ENCODE measurements around the gene SNPH.

SNPH gene

DNA sequence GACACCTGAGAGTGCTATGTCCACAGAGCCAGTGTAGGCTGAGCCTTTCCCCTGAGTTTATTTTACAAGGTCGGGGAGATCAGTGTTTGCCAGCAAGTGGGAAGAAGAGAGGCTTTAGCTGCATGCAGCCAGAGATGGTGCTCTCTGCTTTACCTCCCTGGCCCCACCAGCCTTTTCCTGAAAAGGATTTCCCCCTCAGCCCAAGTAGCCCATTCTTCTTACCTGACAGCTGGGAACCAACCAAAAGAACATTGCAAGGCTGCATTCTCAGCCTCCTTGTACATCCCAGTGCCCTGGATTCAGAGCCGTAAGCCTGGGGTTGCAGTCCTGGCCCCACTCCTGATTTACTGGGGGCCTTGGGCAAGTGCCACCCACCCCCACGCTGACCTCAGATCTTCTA, 16.9 kb downstream of the SNPH start:
- H3K27me3 ChIP-seq (ENCODE audit: insufficient read depth, low read length, poor library complexity, severe bottlenecking), result no peaks in the 10 kb centered on the region
- no peaks in the 10 kb centered on the region for H3K9me2 ChIP-seq (replicated peaks; ENCODE audit: low read depth, low read length)
- no peaks in the 10 kb centered on the region for H4K20me1 ChIP-seq (ENCODE audit: insufficient read depth, low read length, poor library complexity, severe bottlenecking)
- no peaks in the 10 kb centered on the region for H3K36me3 ChIP-seq (ENCODE audit: insufficient read depth, low read length)
- H3K4me3 ChIP-seq (ENCODE audit: low read length, poor library complexity, severe bottlenecking), result no peak overlapping the region
- no peaks in the 10 kb centered on the region for H3K4me1 ChIP-seq (ENCODE audit: insufficient read depth, low read length, poor library complexity, severe bottlenecking)
- H3K79me2 ChIP-seq (ENCODE audit: insufficient read depth, low read length), result no peaks in the 10 kb centered on the region
- H2AFZ ChIP-seq (ENCODE audit: low read length), result no peak overlapping the region
- no peaks in the 10 kb centered on the region for H3K9me3 ChIP-seq (ENCODE audit: insufficient read depth, low read depth, low read length)
- no peak overlapping the region for H3K9ac ChIP-seq (ENCODE audit: low read depth, low read length, poor library complexity, severe bottlenecking)
- no peaks in the 10 kb centered on the region for H3F3A ChIP-seq (ENCODE audit: low read depth)
- TF ChIP-seq, protein P1, sequence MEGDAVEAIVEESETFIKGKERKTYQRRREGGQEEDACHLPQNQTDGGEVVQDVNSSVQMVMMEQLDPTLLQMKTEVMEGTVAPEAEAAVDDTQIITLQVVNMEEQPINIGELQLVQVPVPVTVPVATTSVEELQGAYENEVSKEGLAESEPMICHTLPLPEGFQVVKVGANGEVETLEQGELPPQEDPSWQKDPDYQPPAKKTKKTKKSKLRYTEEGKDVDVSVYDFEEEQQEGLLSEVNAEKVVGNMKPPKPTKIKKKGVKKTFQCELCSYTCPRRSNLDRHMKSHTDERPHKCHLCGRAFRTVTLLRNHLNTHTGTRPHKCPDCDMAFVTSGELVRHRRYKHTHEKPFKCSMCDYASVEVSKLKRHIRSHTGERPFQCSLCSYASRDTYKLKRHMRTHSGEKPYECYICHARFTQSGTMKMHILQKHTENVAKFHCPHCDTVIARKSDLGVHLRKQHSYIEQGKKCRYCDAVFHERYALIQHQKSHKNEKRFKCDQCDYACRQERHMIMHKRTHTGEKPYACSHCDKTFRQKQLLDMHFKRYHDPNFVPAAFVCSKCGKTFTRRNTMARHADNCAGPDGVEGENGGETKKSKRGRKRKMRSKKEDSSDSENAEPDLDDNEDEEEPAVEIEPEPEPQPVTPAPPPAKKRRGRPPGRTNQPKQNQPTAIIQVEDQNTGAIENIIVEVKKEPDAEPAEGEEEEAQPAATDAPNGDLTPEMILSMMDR (conservative IDR thresholded peaks at IDR 0.05; ENCODE audit: low read length), result no peak
- no peak for TF ChIP-seq EZH2phosphoT487 (IDR thresholded peaks at IDR 0.05; ENCODE audit: borderline replicate concordance)
- H3K4me2 ChIP-seq (ENCODE audit: low read depth, low read length, poor library complexity, severe bottlenecking), result no peak overlapping the region

DNA sequence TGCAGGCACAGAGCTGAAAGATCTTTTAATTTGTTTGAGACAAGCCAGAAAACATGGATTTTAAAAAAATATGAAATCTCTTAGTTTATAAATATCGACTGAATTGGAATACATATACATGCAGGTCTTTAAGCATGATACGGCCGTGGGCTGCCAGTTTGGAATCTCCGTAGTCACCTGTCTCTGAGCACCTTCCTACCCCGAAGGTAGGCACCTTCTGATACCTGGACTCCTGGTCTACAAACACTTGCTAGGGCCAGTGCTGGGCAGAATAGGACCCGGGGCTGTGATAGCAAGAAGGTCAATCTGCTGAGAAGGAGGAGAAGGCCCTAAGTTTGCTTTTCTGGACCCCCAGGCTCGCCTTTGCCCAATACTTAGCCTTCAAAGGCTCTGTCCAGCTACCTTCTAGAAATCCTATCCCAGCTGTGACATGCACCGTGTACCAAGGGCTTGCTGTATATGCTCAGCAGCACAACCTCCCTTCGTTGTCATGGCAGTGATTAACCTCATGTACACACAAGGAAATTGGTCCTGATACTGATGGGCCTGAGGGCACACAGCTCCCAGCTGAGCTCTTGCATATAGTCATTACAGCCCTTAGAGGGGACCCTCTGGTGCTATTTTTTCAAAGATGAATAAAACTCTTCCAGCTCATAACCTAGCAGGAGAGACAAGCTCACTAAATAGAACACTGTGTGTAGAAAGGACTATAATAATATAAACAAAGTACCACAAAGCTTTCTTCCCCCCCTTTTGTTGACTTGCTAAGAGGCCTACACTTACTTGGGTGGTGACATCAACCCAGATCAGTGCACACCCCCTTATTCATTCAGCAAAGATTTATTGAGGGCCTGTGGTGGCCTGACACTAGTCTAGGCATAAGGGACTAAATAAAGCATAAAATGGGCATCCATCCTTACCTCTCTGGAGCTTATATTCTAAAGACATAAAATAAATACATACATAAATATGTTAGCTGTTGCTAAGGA, 17.7 kb downstream of the SNPH start:
- no peak overlapping the region for H3K4me2 ChIP-seq (ENCODE audit: low read depth, low read length, poor library complexity, severe bottlenecking)
- no peak overlapping the region for H3K9ac ChIP-seq (ENCODE audit: low read depth, low read length, poor library complexity, severe bottlenecking)
- no peaks in the 10 kb centered on the region for H3K27me3 ChIP-seq (ENCODE audit: insufficient read depth, low read length, poor library complexity, severe bottlenecking)

DNA sequence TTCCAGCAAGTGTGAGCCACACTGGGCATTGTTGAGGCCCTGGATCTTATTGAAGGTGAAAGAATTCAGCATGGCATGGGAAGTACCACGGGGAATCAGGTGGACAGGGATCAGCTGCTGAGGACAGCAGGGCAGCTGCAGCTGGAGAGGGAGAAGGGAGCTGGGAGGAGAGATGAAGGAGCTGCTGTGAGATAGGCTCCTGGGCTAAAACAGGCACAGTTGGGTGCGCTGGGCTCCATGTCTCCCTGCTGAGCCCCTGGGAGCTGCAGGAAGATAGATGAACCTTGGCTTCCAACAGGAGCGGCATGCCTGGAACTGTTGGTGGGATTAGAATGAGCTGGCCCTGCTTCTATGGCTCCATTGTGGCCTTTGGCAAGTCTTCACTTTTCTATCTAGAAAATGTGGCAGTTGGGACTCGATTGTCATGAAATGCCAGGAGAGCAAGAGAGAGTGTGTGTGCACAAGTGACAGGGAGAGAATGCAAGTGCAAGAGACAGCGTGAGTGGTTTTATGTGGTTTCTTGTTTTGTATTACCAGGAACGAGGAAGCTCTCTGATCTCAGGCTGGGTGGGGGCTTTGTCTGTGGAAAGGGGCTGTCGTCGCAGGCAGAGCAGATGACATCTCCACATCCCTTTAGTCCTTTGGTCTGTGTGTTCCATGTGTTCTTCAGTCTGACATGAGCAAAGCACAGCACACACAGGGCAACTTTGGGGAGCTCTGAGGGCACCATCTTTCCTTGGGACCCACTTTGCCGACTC, 20.4 kb downstream of the SNPH start:
- no peak overlapping the region for H3K4me3 ChIP-seq (ENCODE audit: low read length, poor library complexity, severe bottlenecking)
- H3K4me1 ChIP-seq (ENCODE audit: insufficient read depth, low read length, poor library complexity, severe bottlenecking), result no peaks in the 10 kb centered on the region
- H3K27me3 ChIP-seq (ENCODE audit: insufficient read depth, low read length, poor library complexity, severe bottlenecking), result no peaks in the 10 kb centered on the region
- no peak overlapping the region for H3K4me2 ChIP-seq (ENCODE audit: low read depth, low read length, poor library complexity, severe bottlenecking)
- H3K36me3 ChIP-seq (ENCODE audit: insufficient read depth, low read length), result no peaks in the 10 kb centered on the region
- H3F3A ChIP-seq (ENCODE audit: low read depth), result no peaks in the 10 kb centered on the region
- H2AFZ ChIP-seq (ENCODE audit: low read length), result no peak overlapping the region
- no peaks in the 10 kb centered on the region for H3K9me2 ChIP-seq (replicated peaks; ENCODE audit: low read depth, low read length)
- H4K20me1 ChIP-seq (ENCODE audit: insufficient read depth, low read length, poor library complexity, severe bottlenecking), result no peaks in the 10 kb centered on the region
- H3K79me2 ChIP-seq (ENCODE audit: insufficient read depth, low read length), result no peaks in the 10 kb centered on the region
- no peaks in the 10 kb centered on the region for H3K9me3 ChIP-seq (ENCODE audit: insufficient read depth, low read depth, low read length)
- H3K9ac ChIP-seq (ENCODE audit: low read depth, low read length, poor library complexity, severe bottlenecking), result no peak overlapping the region
- TF ChIP-seq EZH2phosphoT487 (IDR thresholded peaks at IDR 0.05; ENCODE audit: borderline replicate concordance), result no peak
- TF ChIP-seq, protein P1 (conservative IDR thresholded peaks at IDR 0.05; ENCODE audit: low read length), result no peak

More for the DNA sequence above, 17.7 kb downstream of the SNPH start:
- Histone ChIP-seq H3K36me3 (ENCODE audit: insufficient read depth, low read length) (no peaks in the 10 kb centered on the region), H4K20me1 (ENCODE audit: insufficient read depth, low read length, poor library complexity, severe bottlenecking) (no peaks in the 10 kb centered on the region), H3K9me2 (replicated peaks; ENCODE audit: low read depth, low read length) (no peaks in the 10 kb centered on the region), H3K9me3 (ENCODE audit: insufficient read depth, low read depth, low read length) (no peaks in the 10 kb centered on the region), H3K4me3 (ENCODE audit: low read length, poor library complexity, severe bottlenecking) (no peak overlapping the region), H3K79me2 (ENCODE audit: insufficient read depth, low read length) (no peaks in the 10 kb centered on the region), H3F3A (ENCODE audit: low read depth) (no peaks in the 10 kb centered on the region), H3K4me1 (ENCODE audit: insufficient read depth, low read length, poor library complexity, severe bottlenecking) (no peaks in the 10 kb centered on the region), H2AFZ (ENCODE audit: low read length) (no peak overlapping the region)
- no peak for TF ChIP-seq EZH2phosphoT487 (IDR thresholded peaks at IDR 0.05; ENCODE audit: borderline replicate concordance)
- TF ChIP-seq, protein P1 (conservative IDR thresholded peaks at IDR 0.05; ENCODE audit: low read length), result no peak
